NK-92 (cell line): Measurements from ENCODE around the gene ZNF205.
"Not testable (repeated sequence)": the region's sequence is repeated elsewhere in the genome, so short reads cannot be mapped to it uniquely, and the experiment has no call there.

ENCODE experiments used
- DNase-seq: peaks from one replicate; lab custom pipeline; 2025; ENCODE audit not compliant: unreplicated experiment; lab: John Stamatoyannopoulos, UW

ZNF205 gene

GRCh38 chr16:3166505-3166886 lies 54.1 kb downstream of the ZNF205 start:
- DNase-seq, result no peak

GRCh38 chr16:3168729-3169128 lies 56.3 kb downstream of the ZNF205 start:
- DNase-seq, result not testable (repeated sequence)
